ENCODE measurements around the gene EHD2.

GRCh38 chr19:47674548-47674947 lies 38.7 kb upstream of the EHD2 start:
- no peak for TF ChIP-seq EZH2 (IDR thresholded peaks at IDR 0.05; ENCODE audit: insufficient read depth, low read length)
- no peak for TF ChIP-seq CTCF (IDR thresholded peaks at IDR 0.05; ENCODE audit: insufficient read depth, low read depth, low read length)

Measured in astrocyte (in vitro differentiated cells and primary cell).